ENCODE data around the gene RFLNA. TPM values are rescaled to one million over a fixed set of nuclear protein-coding genes. Genes with fewer than 3 reads are reported as not detected.

RFLNA gene
- total RNA-seq, 2 experiments from 2014 or later, result not detected

DNA sequence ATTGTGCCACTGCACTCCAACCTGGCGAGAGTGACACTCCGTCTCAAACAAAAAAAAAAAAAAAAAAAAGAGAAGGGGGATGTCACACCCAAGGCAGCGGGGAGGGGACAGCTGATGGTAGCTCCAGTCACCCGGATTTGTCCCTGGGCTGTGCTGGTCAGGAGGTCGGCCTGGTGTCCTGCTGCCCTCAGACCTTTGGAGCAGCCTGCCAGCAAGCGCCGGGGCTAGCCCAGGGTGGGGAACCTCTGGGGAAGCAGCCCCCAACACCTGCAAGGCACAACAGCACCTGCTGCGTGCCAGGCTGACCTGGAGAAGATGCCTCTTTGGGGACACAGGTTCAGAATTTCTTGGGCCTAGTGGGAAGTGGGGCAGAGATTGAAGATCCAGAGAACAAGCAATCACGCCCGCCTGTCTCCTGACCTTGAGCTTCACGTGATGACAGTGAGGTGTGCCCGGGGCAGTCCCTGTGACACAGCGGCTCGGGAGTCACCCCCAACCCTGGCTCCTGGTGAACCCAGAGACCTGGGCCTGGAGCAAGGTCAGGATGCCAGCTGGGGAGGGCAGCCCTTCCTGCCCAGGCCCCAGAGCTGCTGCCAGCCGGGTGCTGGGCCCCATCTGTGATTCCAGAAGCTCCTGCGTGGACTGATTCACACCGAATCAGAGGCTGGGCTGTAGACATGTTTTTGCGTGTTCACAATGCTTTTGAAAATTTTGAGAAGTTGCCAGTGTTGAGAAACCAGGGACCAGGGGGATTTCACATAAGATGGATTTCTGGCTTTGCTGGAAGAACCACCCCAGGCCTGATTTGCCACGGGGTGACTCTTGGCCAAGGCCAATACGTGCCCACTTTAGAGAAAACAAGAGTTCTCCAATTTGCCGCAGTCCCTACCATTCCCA, 66.4 kb downstream of the RFLNA start:
- Mint-ChIP-seq H3K36me3 (peaks cover 8% of the 10 kb centered on the region), H3K27me3 (no peaks in the 10 kb centered on the region), H3K4me3 (no peak overlapping the region), H3K27ac (no peak overlapping the region), H3K9me3 (ENCODE audit: low read depth) (no peaks in the 10 kb centered on the region), H3K4me1 (no peaks in the 10 kb centered on the region)
- DNase-seq (no peak), ATAC-seq (no peak)
- CTCF ChIA-PET, result no interaction called here

DNA sequence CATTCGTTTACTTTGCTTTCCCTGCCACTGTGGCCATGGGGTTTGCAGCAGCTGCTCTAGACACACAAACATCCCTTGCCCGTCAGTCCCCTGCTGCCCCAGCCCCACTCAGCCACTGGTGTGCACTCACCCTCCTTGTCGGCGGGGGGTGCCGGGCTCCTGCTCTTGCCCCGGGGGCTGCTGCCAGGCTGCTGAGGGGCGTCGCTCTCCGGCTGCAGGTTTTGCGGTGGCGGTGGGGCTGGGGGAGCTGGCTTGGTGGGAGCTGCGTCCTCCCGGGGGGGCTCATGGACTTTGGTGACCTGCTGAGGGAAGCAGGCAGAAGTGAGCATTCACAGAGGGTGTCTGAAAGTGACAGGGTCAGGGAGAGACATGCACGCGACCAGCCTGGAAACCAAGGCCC, 67.1 kb downstream of the RFLNA start:
- H3K36me3 Mint-ChIP-seq, result peaks cover 8% of the 10 kb centered on the region
- H3K4me3 Mint-ChIP-seq, result no peak overlapping the region
- no peak for ATAC-seq
- CTCF ChIA-PET, result no interaction called here
- no peak overlapping the region for H3K27ac Mint-ChIP-seq
- no peak for DNase-seq
- H3K27me3 Mint-ChIP-seq, result no peaks in the 10 kb centered on the region
- no peaks in the 10 kb centered on the region for H3K9me3 Mint-ChIP-seq (ENCODE audit: low read depth)
- no peaks in the 10 kb centered on the region for H3K4me1 Mint-ChIP-seq

DNA sequence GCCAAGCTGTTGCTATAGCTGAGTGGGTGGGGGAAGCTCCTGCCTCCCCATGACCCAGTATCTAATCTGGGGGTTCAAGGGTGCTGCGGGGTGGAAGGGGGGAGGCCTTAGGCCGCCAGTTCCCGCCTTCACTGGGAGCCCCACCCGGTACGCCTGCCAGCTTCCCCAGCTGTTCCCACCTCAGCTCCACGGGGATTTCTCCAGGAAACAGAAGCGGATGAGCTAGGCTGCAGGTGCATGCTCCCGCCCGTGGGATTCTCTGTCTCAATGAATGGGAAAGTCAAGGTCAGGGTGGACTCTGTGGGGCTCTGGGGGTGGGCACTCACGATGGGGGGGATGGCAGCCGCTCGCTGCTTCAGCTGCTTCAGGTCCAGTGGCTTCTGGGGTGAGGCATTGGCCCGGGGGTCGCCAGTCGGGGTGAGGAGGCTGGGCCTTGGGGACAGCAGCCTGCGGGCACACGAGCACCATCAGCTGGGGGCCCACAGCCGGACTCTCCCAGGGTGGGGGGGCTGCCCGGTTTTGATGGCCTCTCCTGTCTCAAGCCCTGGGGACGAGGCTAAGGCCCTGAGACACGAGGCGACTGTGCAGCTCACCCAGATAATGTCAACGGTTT, 68.6 kb downstream of the RFLNA start:
- H3K4me3 Mint-ChIP-seq, result no peak overlapping the region
- no peaks in the 10 kb centered on the region for H3K36me3 Mint-ChIP-seq
- H3K9me3 Mint-ChIP-seq (ENCODE audit: low read depth), result no peaks in the 10 kb centered on the region
- DNase-seq (no peak), ATAC-seq (no peak)
- no peaks in the 10 kb centered on the region for H3K4me1 Mint-ChIP-seq
- CTCF ChIA-PET, result no interaction called here
- no peak overlapping the region for H3K27ac Mint-ChIP-seq
- H3K27me3 Mint-ChIP-seq, result no peaks in the 10 kb centered on the region

DNA sequence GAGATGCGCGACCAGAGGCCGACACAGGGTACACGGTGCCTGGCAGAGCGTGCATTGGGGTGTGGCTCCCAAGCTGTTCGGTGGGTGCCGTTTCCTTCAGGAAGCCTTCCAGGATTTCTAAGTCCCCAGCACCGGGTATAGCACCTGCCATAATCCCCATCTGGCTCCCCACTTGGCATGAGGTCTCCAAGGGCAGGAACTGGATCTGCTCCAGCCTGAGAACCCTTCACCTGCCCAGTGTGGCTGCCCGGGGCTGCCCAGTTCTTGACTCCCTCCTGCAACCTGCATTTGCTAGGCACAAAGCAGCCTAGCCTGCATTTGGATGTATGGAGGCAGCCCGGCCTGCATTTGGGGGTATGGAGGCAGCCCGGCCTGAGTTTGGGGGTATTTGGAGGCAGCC, 69.7 kb downstream of the RFLNA start:
- Mint-ChIP-seq H3K27me3 (no peaks in the 10 kb centered on the region), H3K36me3 (no peaks in the 10 kb centered on the region), H3K4me3 (no peak overlapping the region), H3K27ac (no peak overlapping the region), H3K9me3 (ENCODE audit: low read depth) (no peaks in the 10 kb centered on the region), H3K4me1 (no peaks in the 10 kb centered on the region)
- CTCF ChIA-PET, result no interaction called here
- ATAC-seq (no peak), DNase-seq (no peak)

Small RNA genes within 50 kb of the gene (microRNA-seq; reads per million reads assigned to microRNA genes)
- gene MIR6880, result 1.3 reads per million
